Ascending aorta (tissue), 2 donors: ENCODE results near the gene PPP4C. TPM values are rescaled to one million over a fixed set of nuclear protein-coding genes. Genes with fewer than 3 reads are reported as not detected.

Experiments used
- DNase-seq, 2 donors: peaks; one replicate each; pipeline ENCODE4 v3.0.0-alpha.2; 2019; ENCODE audit warnings: low spot score in 2 of 2
- H3K27ac ChIP-seq, 2 donors: fragments of 200-600 bp; sonication (generic); one replicate each; pipeline ENCODE4 v1.5.1; 2016 to 2017; ENCODE audit warnings: mild to moderate bottlenecking in 1 of 2
- H3K27me3 ChIP-seq: fragments of 200-600 bp; sonication (generic); one replicate; pipeline ENCODE4 v1.5.1; 2017
- H3K36me3 ChIP-seq, 2 donors: fragments of 200-600 bp; sonication (generic); one replicate each; pipeline ENCODE4 v1.5.1; 2016
- H3K4me1 ChIP-seq, 2 donors: fragments of 200-600 bp; sonication (generic); one replicate each; pipeline ENCODE4 v1.5.1; 2016 to 2017; ENCODE audit warnings: mild to moderate bottlenecking in 1 of 2
- H3K4me3 ChIP-seq, 2 donors: fragments of 200-600 bp; sonication (generic); one replicate each; pipeline ENCODE4 v1.5.1; 2016 to 2017; ENCODE audit warnings: mild to moderate bottlenecking in 1 of 2
- H3K9me3 ChIP-seq, 2 donors: fragments of 200-600 bp; sonication (generic); one replicate each; pipeline ENCODE4 v1.5.1; 2016
- intact Hi-C: fragments of 100-400 bp; cut with DNase I; formaldehyde crosslinking; loops from one replicate; pipeline ENCODE4 v1.15.1; 2023
- total RNA-seq: library from RNA; depleted of rRNA; stranded (reverse); fragments of >200 nt; gene quantifications from one replicate; pipeline ENCODE4 v1.1.0, GENCODE V29; 2016
- TF ChIP-seq, protein P1 (sequence below), 3 experiments: fragments of 200-600 bp in 2 of 3; fragments of 450-650 bp in 1 of 3; sonication (generic) in 2 of 3; IDR thresholded peaks; one replicate each; pipeline ENCODE4 v1.5.1; 2016 to 2019; ENCODE audit warnings: antibody characterized with exemption in 3 of 3, mild to moderate bottlenecking in 1 of 3, moderate library complexity in 1 of 3

Gene PPP4C
- total RNA-seq, 1 donor from 2014 or later, result 50.7 TPM

DNA sequence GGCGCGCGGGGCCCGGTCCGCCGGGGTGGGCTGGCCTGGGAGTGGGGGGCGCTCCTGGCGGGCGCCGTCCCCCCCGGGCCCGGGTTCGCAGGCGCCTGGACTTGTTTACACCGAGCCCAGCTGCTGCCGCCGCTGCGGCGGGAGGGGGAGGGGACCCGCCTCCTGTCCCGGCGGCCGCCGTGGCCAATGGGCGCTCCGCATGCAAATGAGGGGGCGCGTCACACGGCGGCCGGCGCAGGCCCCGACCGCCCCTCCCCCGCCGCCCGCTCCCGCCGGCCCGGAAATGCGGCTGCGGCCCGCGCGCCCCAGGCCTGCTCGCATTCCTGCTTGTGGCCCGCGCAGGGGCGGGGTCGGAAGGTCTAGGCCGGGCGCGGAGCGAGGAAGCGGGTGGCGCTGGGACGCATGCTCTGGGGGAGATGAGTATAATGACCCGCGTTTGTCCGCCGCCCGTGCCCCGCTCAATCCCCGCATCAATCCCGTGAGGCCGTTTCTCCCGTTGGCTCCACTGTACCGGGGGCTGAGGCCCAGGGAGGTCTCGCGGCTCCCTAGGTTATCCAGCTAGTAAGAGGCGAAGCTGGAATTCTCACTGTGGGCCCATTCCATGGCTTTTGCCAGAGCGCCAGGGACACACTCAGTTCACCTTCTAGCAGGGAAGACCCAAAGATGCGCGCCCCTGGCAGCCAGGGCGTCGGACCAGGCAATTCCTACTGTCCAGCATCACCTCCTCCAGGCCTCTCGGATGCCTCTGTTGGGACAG, 20.5 kb downstream of the PPP4C start, which contains the start of gene YPEL3:
TSS of gene YPEL3 (minus strand) at position 109 of the 757 bp plus-strand sequence. CDS start 731 bp downstream, outside the sequence.
- Histone ChIP-seq H3K27ac (peak within 1 kb of the TSS; percentile 88 to 92), H3K4me1 (peaks cover 17 to 24% of the 10 kb centered on the region in 2 donors), H3K9me3 (peaks cover 6% of the 10 kb centered on the region in 2 donors), H3K27me3 (no peaks in the 10 kb centered on the region), H3K36me3 (peaks cover 9 to 11% of the 10 kb centered on the region in 2 donors), H3K4me3 (peak within 1 kb of the TSS; percentile 75 to 97)
- intact Hi-C loops, result loop anchor here (1.0 to 10.0 kb wide), 2 partner anchors 27 to 279 kb away; partner anchors contain the start of genes MAPK3, MYL11 and TBC1D10B
- peak; percentile 75 to 96 for DNase-seq
- TF ChIP-seq, protein P1, sequence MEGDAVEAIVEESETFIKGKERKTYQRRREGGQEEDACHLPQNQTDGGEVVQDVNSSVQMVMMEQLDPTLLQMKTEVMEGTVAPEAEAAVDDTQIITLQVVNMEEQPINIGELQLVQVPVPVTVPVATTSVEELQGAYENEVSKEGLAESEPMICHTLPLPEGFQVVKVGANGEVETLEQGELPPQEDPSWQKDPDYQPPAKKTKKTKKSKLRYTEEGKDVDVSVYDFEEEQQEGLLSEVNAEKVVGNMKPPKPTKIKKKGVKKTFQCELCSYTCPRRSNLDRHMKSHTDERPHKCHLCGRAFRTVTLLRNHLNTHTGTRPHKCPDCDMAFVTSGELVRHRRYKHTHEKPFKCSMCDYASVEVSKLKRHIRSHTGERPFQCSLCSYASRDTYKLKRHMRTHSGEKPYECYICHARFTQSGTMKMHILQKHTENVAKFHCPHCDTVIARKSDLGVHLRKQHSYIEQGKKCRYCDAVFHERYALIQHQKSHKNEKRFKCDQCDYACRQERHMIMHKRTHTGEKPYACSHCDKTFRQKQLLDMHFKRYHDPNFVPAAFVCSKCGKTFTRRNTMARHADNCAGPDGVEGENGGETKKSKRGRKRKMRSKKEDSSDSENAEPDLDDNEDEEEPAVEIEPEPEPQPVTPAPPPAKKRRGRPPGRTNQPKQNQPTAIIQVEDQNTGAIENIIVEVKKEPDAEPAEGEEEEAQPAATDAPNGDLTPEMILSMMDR (IDR thresholded peaks at IDR 0.05), result no peak

GRCh38 chr16:30096862-30097563, 21.2 kb downstream of the PPP4C start:
- Histone ChIP-seq H3K4me1 (peaks cover 15 to 22% of the 10 kb centered on the region in 2 donors), H3K9me3 (peaks cover 6% of the 10 kb centered on the region in 2 donors), H3K27ac (peak overlapping the region; percentile 81 to 92), H3K4me3 (peak overlapping the region; percentile 75 to 97), H3K36me3 (peaks cover 9 to 11% of the 10 kb centered on the region in 2 donors), H3K27me3 (no peaks in the 10 kb centered on the region)
- intact Hi-C loops, result loop anchor here (1.0 to 10.0 kb wide), 2 partner anchors 26 to 278 kb away; partner anchors contain the start of genes MAPK3, MYL11 and TBC1D10B
- TF ChIP-seq, protein P1 (IDR thresholded peaks at IDR 0.05), result no peak
- no peak for DNase-seq

DNA sequence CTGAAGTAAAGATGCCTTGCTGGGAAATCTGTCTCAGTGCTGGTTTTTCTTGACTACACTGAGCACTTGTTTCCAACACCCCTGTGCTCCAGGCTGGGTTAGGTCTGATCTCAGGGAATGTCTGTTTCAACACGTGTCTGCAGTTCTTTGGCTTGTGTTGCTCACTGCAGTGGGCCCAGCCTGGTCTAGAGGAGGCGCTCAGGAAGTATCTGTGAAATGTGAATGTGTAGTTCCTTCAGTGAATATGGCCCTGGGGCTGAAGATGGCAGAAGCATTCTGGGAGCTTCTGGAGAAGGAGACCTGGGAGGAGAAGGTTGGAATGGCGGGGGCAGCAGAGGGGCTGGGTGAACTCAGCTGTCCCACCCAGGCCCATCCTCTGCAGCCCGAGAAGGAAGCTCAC, 28.3 kb downstream of the PPP4C start:
- intact Hi-C loops, result no loop called here
- Histone ChIP-seq H3K36me3 (peaks cover 33 to 40% of the 10 kb centered on the region in 2 donors), H3K27me3 (no peaks in the 10 kb centered on the region), H3K4me3 (no peak overlapping the region), H3K4me1 (no peaks in the 10 kb centered on the region), H3K27ac (no peak overlapping the region), H3K9me3 (no peaks in the 10 kb centered on the region)
- no peak for DNase-seq
- TF ChIP-seq, protein P1 (IDR thresholded peaks at IDR 0.05), result no peak

DNA sequence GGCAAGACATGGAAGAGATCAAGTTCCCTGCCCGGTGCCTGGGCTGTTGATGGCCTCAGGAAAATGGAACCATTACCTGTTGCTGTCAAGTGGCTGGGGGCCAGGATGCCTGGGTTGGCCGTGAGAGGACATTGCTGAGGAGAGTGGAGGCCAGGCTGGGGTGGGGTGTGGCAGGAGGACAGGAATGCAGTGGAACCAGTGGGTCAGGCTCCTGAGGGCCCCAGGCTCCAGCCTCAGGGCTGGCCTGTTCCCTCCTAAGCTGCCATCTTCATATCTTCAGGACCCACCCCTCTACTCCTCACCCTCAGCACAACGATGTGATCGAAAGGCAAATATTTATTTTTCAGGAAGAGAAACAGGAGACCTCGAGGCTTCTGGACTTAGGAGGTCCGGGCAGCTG, 28.7 kb downstream of the PPP4C start:
- Histone ChIP-seq H3K27me3 (no peaks in the 10 kb centered on the region), H3K9me3 (no peaks in the 10 kb centered on the region), H3K4me1 (no peaks in the 10 kb centered on the region), H3K36me3 (peaks cover 34 to 40% of the 10 kb centered on the region in 2 donors), H3K4me3 (no peak overlapping the region), H3K27ac (no peak overlapping the region)
- TF ChIP-seq, protein P1 (IDR thresholded peaks at IDR 0.05), result no peak
- no peak for DNase-seq
- intact Hi-C loops, result no loop called here

- intact Hi-C loops, result no loop called here
- Histone ChIP-seq H3K4me1 (no peaks in the 10 kb centered on the region), H3K9me3 (no peaks in the 10 kb centered on the region), H3K4me3 (no peak overlapping the region), H3K36me3 (peaks cover 57 to 68% of the 10 kb centered on the region in 2 donors), H3K27me3 (no peaks in the 10 kb centered on the region), H3K27ac (no peak overlapping the region)
- TF ChIP-seq, protein P1 (IDR thresholded peaks at IDR 0.05), result no peak
- no peak for DNase-seq
Observed at GRCh38 chr16:30108059-30108850, 32.5 kb downstream of the PPP4C start.
